Endothelial cell of umbilical vein (primary cell): Measurements from ENCODE around the gene AURKA.

Source experiments
- EZH2 ChIP-seq: IDR thresholded peaks from 2 replicates; pipeline ENCODE4 v1.6.1; 2012; ENCODE audit warnings: borderline replicate concordance, low read depth, mild to moderate bottlenecking, moderate library complexity, low read length, inconsistent platforms; ENCODE audit not compliant: severe bottlenecking
- GATA2 ChIP-seq: IDR thresholded peaks from 2 replicates; pipeline ENCODE4 v1.7.0; 2011; ENCODE audit warnings: low read depth, mild to moderate bottlenecking, moderate library complexity, mixed read lengths, low read length; ENCODE audit not compliant: insufficient read length, insufficient read depth
- MAX ChIP-seq: IDR thresholded peaks from 2 replicates; pipeline ENCODE4 v1.6.1; 2011; ENCODE audit not compliant: insufficient read depth, insufficient read length
- POLR2A ChIP-seq: IDR thresholded peaks from 2 replicates; pipeline ENCODE4 v1.6.1; 2012; ENCODE audit warnings: low read depth, mild to moderate bottlenecking, control low read depth, low read length
- POLR2AphosphoS5 ChIP-seq: IDR thresholded peaks from 2 replicates; pipeline ENCODE4 v1.6.1; 2012; ENCODE audit warnings: low read depth, mild to moderate bottlenecking, control low read depth, low read length, moderate library complexity; ENCODE audit not compliant: insufficient read depth
- TF ChIP-seq, protein P1 (sequence below), 2 donors: IDR thresholded peaks; 1 replicate in 1 of 2; 2 replicates in 1 of 2; pipeline ENCODE4 v1.5.1; 2011; ENCODE audit warnings: low read length in 2 of 2, mild to moderate bottlenecking in 2 of 2, moderate library complexity in 2 of 2, control low read depth in 1 of 2, inconsistent platforms in 1 of 2, low read depth in 1 of 2; ENCODE audit not compliant: insufficient read depth in 1 of 2; ENCODE audit errors: extremely low read depth in 1 of 2

GRCh38 chr20:56371977-56372376 lies 20.0 kb downstream of the AURKA start:
- TF ChIP-seq, protein P1, sequence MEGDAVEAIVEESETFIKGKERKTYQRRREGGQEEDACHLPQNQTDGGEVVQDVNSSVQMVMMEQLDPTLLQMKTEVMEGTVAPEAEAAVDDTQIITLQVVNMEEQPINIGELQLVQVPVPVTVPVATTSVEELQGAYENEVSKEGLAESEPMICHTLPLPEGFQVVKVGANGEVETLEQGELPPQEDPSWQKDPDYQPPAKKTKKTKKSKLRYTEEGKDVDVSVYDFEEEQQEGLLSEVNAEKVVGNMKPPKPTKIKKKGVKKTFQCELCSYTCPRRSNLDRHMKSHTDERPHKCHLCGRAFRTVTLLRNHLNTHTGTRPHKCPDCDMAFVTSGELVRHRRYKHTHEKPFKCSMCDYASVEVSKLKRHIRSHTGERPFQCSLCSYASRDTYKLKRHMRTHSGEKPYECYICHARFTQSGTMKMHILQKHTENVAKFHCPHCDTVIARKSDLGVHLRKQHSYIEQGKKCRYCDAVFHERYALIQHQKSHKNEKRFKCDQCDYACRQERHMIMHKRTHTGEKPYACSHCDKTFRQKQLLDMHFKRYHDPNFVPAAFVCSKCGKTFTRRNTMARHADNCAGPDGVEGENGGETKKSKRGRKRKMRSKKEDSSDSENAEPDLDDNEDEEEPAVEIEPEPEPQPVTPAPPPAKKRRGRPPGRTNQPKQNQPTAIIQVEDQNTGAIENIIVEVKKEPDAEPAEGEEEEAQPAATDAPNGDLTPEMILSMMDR (IDR thresholded peaks at IDR 0.05; ENCODE audit: extremely low read depth in 1 of 2, insufficient read depth in 1 of 2, low read depth in 1 of 2, low read length in 2 of 2) = no peak
- TF ChIP-seq POLR2A (no peak), EZH2 (no peak), GATA2 (no peak), POLR2AphosphoS5 (no peak), MAX (no peak)
